ENCODE data around the gene TTC4.

- no peak for TF ChIP-seq CTCF (IDR thresholded peaks at IDR 0.05 in 2 of 3, conservative IDR thresholded peaks at IDR 0.05 in 1 of 3; ENCODE audit: borderline replicate concordance in 1 of 3, insufficient read depth in 1 of 3, low read depth in 2 of 3, low read length in 2 of 3)
- no peak for TF ChIP-seq RAD21 (IDR thresholded peaks at IDR 0.05; ENCODE audit: low read depth)
- TF ChIP-seq ELF1 (IDR thresholded peaks at IDR 0.05; ENCODE audit: borderline replicate concordance, low read depth) = no peak
- no peak for TF ChIP-seq POLR2AphosphoS5 (IDR thresholded peaks at IDR 0.05; ENCODE audit: low read depth, low read length)
- TF ChIP-seq YY1 (IDR thresholded peaks at IDR 0.05; ENCODE audit: extremely low read depth, insufficient replicate concordance, low read depth, low read length) = no peak
Observed at GRCh38 chr1:54668567-54668966, 47.1 kb upstream of the TTC4 start.

Measured in HCT116 (cell line).